Progenitor cell of endocrine pancreas (in vitro differentiated cells): Measurements from ENCODE around the gene RPL18A. TPM values are rescaled to one million over a fixed set of nuclear protein-coding genes. Genes with fewer than 3 reads are reported as not detected.

Source experiments
- DNase-seq: peaks from one replicate; pipeline ENCODE4 v3.0.0; 2021; ENCODE audit warnings: low spot score; ENCODE audit not compliant: unreplicated experiment
- H3K27ac Mint-ChIP-seq: 2 replicates; pipeline ENCODE4 v1.8.0; 2021; ENCODE audit warnings: mild to moderate bottlenecking, moderate library complexity, mixed read lengths
- H3K27me3 Mint-ChIP-seq: 2 replicates; pipeline ENCODE4 v1.8.0; 2021; ENCODE audit warnings: mixed read lengths
- H3K36me3 Mint-ChIP-seq: 2 replicates; pipeline ENCODE4 v1.8.0; 2022; ENCODE audit warnings: mixed read lengths; ENCODE audit not compliant: insufficient read depth
- H3K4me1 Mint-ChIP-seq: 2 replicates; pipeline ENCODE4 v1.8.0; 2021; ENCODE audit warnings: low read depth, mixed read lengths
- H3K4me3 Mint-ChIP-seq: 2 replicates; pipeline ENCODE4 v1.8.0; 2021; ENCODE audit warnings: low read depth, mild to moderate bottlenecking, moderate library complexity, mixed read lengths
- H3K9me3 Mint-ChIP-seq: 2 replicates; pipeline ENCODE4 v1.8.0; 2021; ENCODE audit warnings: low read depth, mixed read lengths
- total RNA-seq: library from RNA; stranded (reverse); gene quantifications from 2 replicates; pipeline ENCODE4 v1.2.1, GENCODE V29; 2021
- TF ChIP-seq, protein P1 (sequence below): fragments of 200-600 bp; sonication (generic); IDR thresholded peaks from one replicate; pipeline ENCODE4 v1.5.0; 2021; ENCODE audit warnings: antibody characterized with exemption, mild to moderate bottlenecking; ENCODE audit not compliant: unreplicated experiment

RPL18A gene
- total RNA-seq, 1 donor from 2014 or later = 1,687 TPM

- Mint-ChIP-seq H3K4me3 (no peak overlapping the region), H3K4me1 (peaks cover 1% of the 10 kb centered on the region), H3K27ac (no peak overlapping the region), H3K36me3 (no peaks in the 10 kb centered on the region), H3K27me3 (peaks cover 64% of the 10 kb centered on the region), H3K9me3 (no peaks in the 10 kb centered on the region)
- TF ChIP-seq, protein P1, sequence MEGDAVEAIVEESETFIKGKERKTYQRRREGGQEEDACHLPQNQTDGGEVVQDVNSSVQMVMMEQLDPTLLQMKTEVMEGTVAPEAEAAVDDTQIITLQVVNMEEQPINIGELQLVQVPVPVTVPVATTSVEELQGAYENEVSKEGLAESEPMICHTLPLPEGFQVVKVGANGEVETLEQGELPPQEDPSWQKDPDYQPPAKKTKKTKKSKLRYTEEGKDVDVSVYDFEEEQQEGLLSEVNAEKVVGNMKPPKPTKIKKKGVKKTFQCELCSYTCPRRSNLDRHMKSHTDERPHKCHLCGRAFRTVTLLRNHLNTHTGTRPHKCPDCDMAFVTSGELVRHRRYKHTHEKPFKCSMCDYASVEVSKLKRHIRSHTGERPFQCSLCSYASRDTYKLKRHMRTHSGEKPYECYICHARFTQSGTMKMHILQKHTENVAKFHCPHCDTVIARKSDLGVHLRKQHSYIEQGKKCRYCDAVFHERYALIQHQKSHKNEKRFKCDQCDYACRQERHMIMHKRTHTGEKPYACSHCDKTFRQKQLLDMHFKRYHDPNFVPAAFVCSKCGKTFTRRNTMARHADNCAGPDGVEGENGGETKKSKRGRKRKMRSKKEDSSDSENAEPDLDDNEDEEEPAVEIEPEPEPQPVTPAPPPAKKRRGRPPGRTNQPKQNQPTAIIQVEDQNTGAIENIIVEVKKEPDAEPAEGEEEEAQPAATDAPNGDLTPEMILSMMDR = no peak
- DNase-seq = peak; percentile 50
Measured at GRCh38 chr19:17841810-17842662, 17.7 kb upstream of the RPL18A start.

GRCh38 chr19:17842663-17843291, 16.9 kb upstream of the RPL18A start:
- Mint-ChIP-seq H3K27ac (no peak overlapping the region), H3K36me3 (no peaks in the 10 kb centered on the region), H3K4me3 (no peak overlapping the region), H3K9me3 (no peaks in the 10 kb centered on the region), H3K27me3 (peaks cover 63% of the 10 kb centered on the region), H3K4me1 (peaks cover 1% of the 10 kb centered on the region)
- TF ChIP-seq, protein P1 = no peak
- DNase-seq = no peak

DNA sequence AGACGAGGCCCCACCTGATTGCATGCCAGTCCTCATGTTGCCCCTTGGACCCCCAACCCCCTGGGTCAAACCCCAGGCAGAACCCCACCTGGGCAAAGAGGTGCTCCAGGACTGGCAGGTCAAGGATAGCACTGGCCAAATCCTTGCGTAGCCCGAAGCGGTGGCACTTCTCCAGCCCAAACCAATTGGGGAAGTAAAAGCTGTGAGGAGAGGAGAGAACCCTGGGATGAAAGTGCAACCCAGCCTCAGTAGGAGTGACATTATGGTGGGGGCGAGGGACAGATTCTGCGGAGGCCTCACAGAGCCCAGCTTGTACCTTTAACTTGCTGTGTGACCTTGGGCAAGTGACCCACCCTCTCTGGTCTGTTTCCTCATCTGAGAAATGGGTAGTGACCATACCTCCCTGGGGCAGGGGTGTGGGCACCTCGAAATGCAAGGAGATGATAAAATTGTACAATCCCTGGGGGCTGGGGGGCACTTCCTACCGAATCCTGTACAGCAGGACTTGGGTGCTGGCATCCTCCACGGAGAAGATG, 16.4 kb upstream of the RPL18A start:
- no peaks in the 10 kb centered on the region for H3K36me3 Mint-ChIP-seq
- TF ChIP-seq, protein P1 = no peak

DNA sequence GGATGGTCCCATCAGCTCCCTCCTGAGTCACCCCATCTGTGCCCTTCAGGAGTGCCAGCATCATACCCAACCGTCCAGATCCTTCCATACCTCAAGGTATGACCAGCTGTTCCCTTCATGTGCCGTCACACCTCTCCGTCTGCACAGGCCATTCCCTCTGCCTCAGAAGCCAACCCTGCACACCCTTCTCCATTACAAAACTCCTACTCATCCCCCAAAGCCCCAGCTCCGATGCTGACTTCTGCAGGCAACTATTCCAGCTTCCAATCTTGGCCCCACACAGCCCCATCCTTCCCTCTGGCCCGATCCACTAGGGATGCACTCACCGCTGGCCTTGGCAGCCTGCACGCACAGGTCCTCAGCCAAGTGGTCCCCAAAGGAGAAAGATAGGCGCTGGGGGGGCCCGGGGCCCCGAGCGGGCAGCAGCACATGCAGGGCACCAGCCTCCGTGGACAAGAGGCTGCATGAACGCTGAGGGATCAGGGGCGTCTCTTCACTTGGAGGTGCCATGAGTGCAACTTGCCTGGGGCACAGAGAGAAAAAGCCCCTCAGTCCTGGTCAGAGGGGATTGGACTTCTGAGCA, 15.7 kb upstream of the RPL18A start:
- Mint-ChIP-seq H3K27me3 (peaks cover 64% of the 10 kb centered on the region), H3K27ac (no peak overlapping the region), H3K4me1 (peaks cover 1% of the 10 kb centered on the region), H3K9me3 (no peaks in the 10 kb centered on the region), H3K36me3 (no peaks in the 10 kb centered on the region), H3K4me3 (no peak overlapping the region)
- TF ChIP-seq, protein P1 = no peak
- no peak for DNase-seq

More for the DNA sequence above, 16.4 kb upstream of the RPL18A start:
- Mint-ChIP-seq H3K27ac (no peak overlapping the region), H3K9me3 (no peaks in the 10 kb centered on the region), H3K4me3 (no peak overlapping the region), H3K4me1 (peaks cover 1% of the 10 kb centered on the region), H3K27me3 (peaks cover 61% of the 10 kb centered on the region)
- DNase-seq = no peak

DNA sequence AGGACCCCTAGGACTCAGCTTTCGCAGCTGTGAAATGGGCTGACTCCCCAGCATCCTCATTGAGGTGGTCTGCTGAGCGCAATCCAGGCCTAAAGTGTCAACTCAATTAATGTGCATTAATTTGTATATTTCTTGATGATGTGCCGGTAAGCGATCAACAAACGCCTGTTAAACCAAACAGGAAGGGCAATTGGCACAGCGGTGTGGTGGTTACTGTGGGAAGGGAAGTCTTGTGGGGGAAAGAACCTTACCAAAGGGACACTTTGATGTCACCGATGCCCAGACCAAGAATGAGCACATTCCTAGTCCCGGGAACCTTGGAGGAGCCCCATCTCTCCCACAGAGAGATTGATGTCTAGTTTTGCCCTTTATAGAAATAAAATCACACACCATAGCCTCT, 13.6 kb upstream of the RPL18A start:
- Mint-ChIP-seq H3K4me3 (no peak overlapping the region), H3K9me3 (no peaks in the 10 kb centered on the region), H3K27me3 (peaks cover 56% of the 10 kb centered on the region), H3K4me1 (no peaks in the 10 kb centered on the region), H3K27ac (no peak overlapping the region), H3K36me3 (no peaks in the 10 kb centered on the region)
- TF ChIP-seq, protein P1 = no peak
- no peak for DNase-seq
